Endometrial microvascular endothelial cells (primary cell): ENCODE results near the gene POLG. TPM values are rescaled to one million over a fixed set of nuclear protein-coding genes. Genes with fewer than 3 reads are reported as not detected.

Experiments
- in situ Hi-C: cut with HindIII; loops from 2 replicates; pipeline ENCODE4 v1.10.0; 2017; ENCODE audit warnings: low sequenced_read_pairs, low pct_unique_long_range_greater_than_20kb; ENCODE audit errors: inconsistent ontology term
- total RNA-seq: library from RNA; depleted of rRNA; stranded (reverse); fragments of >200 nt; gene quantifications from one replicate; pipeline ENCODE4 v1.2.3, GENCODE V29; 2015; ENCODE audit errors: inconsistent ontology term

The POLG gene
- total RNA-seq, 1 donor from 2014 or later = 66.6 TPM

DNA sequence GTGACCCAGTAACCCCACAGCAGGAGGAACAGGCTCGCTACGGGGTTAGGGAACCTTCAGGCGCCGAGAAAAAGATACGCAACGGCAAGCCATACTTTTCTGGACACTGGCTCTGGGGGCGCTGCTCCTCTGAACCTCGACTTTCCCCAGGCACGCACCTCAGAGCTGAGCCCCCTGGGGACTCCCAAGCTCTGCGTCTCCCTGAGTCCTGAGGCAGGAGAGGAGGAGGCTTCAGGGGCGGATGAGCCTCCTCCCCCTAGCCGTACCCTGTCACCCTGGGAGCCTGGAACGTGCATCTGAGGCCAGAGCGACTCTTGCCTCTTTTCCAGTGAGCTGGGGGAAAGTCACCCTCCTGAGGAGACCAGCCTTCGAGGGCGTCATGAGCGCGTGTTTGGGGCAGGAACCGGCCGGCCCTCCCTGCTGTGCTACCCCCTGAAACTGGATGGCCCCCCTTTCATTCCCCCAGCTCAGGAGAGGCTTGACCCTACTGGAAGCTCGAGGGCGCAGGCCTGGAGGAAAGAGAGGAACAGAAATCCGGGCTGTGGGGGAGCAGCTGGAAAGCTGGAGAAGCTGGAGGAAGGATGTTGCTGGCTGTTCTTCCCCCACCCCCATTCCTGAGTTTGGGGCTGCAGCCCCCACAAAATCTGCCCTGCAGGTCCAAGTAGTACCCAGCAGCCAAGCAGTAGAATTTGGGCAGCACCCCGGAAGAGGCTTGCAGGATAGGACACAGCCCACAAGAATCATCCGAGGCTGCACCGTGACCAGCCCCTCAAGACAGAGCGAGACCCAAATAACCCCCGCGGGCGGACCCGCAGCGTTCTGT, 25.1 kb upstream of the POLG start:
- in situ Hi-C loops = no loop called here

DNA sequence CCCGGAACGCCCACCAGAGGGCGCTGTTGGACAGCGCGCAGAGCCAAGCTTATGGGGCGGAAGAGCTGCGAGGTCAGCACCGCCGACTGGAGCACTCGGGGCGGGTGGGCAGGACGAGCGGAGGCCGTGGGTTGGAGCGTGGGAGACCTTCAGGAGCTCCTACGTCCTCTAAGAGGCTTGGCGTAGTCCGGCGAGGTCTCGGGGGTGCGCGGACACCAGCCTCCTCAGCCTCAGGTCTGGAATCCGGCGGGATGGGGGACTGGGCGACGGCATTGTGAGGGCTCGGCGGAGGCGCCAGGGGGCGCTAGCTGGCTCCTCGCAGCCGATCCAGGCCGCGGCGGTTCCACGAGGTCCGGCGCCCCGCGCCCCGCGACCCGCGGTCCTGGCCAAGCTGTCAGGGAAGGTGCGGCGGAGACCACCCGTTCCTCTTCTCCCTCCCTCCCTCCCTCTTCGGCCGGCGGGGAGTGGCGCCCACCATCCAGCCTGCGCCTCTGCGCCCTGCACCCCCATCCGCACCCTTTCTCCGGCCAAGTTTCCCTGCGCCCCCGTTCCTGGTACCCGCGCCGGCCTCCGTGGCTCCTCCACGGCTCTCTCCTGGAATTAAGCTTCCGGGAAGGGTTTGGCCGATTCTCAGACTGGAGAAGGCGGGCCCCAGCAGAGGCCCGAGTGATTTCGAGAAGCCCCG, 24.3 kb upstream of the POLG start:
- in situ Hi-C loops = no loop called here

GRCh38 chr15:89358435-89358754, 23.8 kb upstream of the POLG start:
- in situ Hi-C loops = no loop called here

DNA sequence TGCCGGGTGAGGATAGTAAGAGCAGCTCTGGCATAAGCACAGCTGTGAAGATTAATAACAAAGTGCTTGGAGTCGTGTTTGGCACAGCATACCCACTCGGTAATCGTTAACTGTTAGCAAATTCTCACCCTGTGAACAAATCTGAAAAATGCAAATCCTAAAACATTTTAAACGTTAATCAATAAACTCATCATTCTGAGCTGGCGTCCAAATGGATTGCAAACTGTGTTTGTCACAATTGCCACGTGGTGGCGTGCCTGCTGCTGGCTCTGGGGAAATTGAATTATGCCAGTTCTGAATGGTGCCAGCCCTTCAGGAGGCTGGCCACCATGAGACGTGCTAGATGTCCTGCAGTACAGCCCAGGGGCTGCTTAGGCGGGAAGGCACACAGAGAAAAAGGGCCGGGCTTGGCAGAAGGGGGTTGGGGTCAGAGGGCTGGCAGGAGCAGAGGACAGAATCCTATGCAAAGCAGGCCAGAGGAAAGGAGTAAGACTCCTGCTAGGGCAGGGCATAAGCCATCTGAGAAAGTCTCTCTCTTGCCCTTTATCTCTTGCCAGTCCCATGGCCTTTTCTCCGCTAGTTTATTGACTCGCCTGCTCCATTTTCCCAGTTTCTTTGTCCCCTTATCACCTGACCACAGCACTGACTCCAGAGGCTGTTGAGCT, 22.1 kb upstream of the POLG start:
- in situ Hi-C loops = no loop called here

GRCh38 chr15:89353991-89354390, 19.4 kb upstream of the POLG start:
- in situ Hi-C loops = no loop called here

DNA sequence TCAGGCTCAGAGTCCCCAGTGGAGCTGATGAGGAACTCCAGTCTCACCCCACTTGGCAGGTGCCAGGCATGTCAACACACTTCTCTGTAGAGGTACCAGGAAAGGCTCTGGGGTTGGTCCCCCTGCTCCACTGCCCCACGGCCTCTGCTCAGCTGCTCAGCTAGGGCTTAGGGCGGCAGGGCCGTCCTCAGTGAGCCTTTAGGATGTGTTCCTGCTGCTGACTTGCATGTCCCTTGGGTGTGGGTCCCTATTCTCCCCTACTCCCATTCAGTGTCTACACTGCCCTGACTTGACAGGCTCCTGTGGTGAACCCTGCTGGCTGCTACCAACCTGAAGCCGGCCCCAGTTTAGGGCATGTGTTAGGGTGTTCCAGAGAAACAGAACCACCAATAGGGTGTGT, 17.9 kb upstream of the POLG start:
- in situ Hi-C loops = no loop called here

- in situ Hi-C loops = no loop called here
These were observed 14.6 kb upstream of the POLG start for GRCh38 chr15:89349206-89349558.

GRCh38 chr15:89346516-89347231, 12.1 kb upstream of the POLG start:
- in situ Hi-C loops = no loop called here

DNA sequence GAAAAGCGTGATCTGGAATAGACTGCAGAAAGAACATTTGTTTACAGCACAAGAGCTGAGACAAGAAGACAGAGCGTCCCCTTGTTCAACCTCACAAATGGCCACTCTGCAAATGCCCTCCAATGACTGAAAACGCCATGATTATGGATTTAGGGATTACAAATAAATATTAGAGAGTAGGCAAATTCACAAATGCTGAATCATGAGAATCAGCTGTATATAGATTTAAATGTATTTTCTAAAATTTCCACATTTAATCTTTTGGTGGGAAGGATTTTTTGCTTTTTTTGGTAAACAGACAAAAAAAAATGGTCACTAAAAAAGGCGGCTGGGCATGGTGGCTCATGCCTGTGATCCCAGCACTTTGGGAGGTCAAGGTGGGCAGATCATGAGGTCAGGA, 10.6 kb upstream of the POLG start:
- in situ Hi-C loops = no loop called here

- in situ Hi-C loops = no loop called here
These were observed 8.2 kb upstream of the POLG start for GRCh38 chr15:89342840-89343239.

GRCh38 chr15:89341316-89342005, 6.8 kb upstream of the POLG start:
- in situ Hi-C loops = no loop called here

GRCh38 chr15:89340573-89340972, 5.9 kb upstream of the POLG start:
- in situ Hi-C loops = no loop called here

DNA sequence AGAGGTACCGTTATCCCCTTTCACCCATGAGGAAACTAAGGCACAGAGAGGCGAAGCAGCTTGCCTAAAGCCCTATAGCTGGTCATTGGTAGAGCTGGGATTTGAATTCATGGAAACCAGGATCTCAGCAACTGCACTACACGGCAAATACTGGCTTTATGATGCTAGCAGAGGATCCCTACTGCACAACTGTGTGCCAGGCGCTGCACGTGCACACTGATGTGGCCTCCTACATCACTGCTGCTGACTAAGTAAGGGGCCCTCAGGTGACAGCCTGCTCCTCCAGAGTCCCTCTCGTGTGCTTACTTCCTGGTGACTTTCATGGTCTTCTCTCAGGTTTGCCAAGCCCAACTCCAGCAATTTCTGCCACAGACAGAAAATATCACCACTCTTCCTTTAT, 3.4 kb upstream of the POLG start:
- in situ Hi-C loops = no loop called here

DNA sequence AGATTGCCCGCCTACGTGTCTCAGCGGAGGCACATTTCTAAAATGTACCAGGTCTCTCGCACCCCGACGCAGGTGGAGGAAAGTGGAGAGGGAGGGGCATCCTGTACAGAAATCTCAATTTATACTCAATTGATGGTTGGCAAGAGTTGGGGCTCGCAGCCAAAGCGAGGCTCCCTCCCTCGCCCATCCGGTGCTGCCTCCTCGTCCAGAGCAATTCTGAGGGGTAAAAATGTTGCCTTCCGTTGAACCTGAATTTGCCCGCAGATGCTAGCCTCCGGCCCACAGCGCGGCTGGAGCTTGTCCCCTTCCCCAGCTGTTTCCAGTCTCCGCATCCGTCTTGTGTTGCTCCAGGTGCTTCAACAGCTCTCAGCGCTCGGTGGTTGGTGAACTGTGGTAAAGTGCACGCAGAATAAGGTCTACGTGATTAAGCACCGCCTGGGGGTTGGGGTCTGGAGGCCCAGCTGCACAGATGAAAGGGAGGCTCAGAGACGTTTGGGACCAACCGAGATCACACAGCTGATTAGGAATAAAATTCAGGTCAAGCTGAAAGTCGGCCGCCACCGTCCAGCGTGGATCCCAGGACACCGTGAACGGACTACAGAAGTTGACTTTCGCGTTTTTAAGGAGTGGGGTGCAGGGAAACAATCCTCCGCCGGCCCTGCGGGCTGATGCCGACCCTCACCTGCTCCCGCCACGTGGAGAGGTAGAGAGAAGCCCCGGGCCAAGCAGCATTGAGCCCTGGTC, 846 bp upstream of the POLG start:
- in situ Hi-C loops = no loop called here

- in situ Hi-C loops = no loop called here
These were observed 590 bp downstream of the POLG start for GRCh38 chr15:89333959-89334509.

GRCh38 chr15:89333011-89333860, 1.4 kb downstream of the POLG start:
- in situ Hi-C loops = no loop called here

DNA sequence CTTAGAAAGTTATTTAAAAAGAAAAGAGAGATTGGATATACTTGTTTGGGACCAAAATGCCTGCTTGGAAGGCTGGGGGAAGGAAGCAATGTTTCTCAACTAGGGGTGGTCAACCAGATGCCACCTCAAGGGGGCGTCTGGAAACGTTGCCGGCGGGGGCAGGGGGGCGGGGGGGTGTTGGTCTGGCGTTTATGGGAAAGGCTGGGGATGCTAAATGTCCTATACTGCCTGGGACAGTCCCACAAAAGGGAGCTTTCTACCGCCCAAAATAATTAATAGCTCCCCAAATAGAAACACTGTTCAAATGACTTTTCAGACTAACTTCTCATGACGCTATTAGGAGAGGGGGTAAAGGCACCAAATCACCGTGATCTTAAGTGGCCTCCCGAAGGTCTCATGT, 2.2 kb downstream of the POLG start:
- in situ Hi-C loops = no loop called here
